NCI-H187 treated with DMSO at 0.1 percent for 48 hours (cell line): ENCODE data around the gene BCL6.
"Not testable (repeated sequence)": the region's sequence is repeated elsewhere in the genome, so short reads cannot be mapped to it uniquely, and the experiment has no call there.

ENCODE experiments used
- DNase-seq: peaks from one replicate; lab custom pipeline; 2025; lab: John Stamatoyannopoulos, UW

The BCL6 gene

DNA sequence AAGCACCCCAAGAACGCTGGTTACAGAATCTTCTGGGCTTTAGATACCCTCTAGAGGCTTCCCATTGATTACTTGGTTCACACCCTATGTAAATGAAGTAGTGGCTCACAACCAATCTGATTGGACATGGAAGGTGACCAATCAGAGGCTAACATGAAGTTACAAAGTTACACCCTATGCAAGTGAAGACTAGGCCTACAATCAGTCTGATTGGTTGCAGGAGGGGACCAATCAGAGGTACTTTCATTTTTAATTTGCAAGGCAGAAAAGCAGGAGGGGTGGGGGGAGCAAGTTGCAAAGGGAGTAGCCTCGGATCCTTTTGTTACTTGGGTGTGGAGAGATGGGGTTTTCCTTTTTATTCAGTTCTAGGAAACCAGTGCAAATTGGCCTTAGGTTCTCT is 31.8 kb downstream of the BCL6 start:
- no peak for DNase-seq

DNA sequence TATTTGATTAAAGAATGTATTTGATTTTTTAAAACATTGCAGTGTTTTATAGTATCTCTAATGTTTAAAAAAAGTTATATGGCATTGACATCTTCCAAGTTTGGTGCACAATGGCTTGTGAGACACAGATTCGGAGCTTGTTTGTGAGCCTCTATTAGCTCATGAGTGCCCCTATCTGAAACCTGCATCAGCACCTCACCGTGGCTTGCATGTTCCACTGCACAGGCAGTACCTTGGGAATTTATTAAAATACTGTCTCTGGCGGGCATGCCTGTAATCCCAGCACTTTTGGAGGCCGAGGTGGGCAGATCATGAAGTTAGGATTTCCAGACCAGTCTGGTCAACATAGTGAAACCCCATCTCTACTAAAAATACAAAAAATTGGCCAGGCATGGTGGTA is 36.1 kb downstream of the BCL6 start:
- no peak for DNase-seq

DNA sequence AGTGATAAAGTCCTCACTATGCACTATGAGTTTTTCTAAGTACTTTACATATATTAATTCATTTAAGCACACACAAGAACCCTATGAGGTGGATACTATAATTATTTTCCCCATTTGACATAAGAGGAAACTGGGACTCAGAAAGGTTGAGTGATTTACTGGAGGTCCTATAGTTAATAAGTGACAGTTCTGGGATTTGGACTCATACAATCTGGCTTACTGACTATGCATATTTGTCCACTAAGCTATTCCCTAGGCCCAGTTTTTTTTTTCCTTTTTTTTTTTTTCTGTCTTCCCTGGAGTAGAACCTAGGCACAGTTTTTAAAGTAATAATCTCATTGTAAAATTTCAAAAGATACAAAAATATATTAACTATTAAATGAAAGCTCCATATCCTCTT is 36.6 kb downstream of the BCL6 start:
- DNase-seq = no peak

DNA sequence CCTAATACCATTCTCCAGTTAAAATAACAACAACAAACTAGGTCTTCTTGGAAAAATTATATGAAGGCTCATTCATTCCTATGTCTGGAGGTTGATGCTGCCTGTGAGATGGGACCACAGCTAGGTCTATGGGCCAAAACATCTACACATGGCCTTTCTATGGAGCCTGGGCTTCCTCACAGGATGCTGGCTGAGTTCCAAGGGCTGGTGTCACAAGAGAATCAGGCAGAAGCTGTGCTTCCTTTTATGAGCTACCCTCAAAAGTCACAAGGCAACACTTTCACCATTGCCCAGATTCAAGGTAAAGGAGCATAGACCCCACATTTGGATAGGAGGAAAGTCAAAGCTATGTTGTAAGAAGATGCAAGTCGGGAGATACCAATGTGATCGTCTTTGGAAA is 38.3 kb downstream of the BCL6 start:
- no peak for DNase-seq

DNA sequence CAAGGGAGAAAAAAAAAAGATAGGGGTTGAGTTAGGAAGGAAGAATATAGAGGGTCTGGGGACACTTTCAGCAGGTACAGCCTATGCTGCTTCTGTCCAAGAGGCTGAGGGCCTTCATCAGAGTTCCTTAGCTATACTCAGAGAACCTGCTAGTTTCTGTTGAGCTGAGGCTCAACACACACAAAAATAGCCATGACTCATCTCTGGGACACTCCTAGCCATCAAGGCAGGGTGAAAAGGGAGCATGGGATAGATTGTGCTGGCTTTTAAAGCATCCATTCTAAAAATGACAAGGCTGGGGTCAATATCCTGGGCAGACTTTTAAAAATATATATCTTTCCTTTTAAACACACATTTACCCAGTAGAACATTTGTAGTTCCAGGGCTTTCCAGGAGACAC is 40.1 kb downstream of the BCL6 start:
- no peak for DNase-seq

DNA sequence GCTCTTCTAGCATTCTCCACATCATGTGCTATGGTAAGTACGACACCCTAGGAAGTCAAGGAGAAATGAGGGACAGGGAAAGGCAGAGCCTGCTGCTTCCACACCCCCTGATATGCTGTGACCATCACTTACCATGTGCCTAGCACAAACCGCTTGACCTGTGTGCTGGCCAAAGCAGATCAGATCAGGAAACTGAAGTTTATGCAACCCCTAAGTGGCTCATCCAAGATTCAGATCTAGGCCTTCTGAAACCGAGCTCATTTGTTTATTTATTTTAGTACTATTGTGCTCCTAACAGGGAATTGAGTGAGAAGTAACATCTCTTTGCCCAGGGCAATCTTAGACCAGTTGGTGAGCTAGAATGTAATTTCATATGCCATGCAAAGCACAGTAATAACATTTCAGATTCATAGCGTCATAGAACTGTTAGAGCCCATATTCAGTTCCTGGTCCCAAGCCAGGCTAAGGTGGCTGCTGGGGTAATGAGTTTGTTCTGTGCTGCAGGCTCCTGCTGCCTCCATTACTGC is 42.7 kb downstream of the BCL6 start, which contains the start of gene RTP2:
Gene RTP2 (minus strand): TSS at position 51 of the 527 bp plus-strand sequence. CDS start 429 bp downstream, outside the sequence.
- DNase-seq = no peak

DNA sequence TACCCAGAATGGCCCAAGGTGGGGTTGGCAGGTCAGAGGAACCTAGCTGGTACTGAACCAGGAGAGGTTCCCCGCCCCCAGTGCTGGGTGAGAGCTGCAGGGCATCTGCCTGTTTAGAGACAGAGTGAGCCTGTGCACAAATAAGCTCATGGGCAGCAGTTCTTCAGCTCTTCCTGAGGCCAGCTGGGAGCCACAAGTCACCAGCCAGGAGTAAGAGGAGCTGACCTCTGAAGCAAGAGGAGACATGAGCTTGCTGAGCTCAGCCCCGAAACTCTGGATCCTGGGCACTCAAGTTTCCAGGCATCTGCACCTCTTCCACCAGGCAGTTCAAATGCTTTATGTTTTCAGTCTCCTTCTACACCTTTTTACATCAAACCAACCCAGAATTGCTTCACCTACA is 45.0 kb downstream of the BCL6 start:
- no peak for DNase-seq

DNA sequence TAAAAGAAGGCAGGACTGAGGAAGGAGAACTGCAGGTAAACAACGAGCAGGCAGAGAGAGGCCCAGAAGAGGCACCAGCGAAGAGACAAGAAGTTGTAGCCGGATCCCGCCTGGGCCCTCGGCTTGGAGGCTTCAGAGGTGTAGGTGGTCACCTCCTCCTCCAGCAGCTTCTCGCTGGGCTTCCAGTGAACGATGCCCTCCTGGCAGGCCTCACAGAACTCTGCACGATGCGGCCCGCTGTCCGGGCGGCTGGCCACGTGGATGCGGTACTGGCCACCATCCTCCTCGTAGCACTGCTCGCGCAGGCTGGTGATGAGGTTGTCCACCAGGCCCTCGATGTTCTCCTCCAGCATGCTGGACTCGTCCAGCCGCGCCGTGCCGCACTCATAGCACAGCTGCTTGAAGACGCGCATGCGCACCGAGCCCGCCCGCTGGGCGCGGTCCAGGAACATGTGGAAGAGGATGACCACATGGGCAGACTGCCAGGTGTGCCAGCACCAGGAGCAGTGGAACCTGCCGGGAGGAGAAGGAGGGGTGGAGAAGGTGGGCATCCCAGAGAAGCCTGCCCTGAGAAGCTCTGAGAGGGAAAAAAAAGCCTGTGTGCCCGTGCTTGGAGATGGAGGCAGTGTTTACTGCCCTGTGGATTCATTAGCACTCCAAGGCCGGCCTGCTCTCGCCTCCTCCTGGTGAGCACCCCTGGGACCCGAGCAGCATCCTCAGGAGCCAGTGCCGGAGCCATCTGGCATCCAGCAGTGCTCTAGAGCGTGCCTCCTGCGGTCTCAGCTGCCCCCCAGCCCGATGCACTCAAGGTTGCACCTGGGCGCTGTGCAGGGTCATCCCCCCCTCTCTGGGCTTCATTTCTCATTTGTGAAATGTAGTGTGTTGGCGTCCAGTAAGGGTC is 46.5 kb downstream of the BCL6 start:
- DNase-seq = no peak

DNA sequence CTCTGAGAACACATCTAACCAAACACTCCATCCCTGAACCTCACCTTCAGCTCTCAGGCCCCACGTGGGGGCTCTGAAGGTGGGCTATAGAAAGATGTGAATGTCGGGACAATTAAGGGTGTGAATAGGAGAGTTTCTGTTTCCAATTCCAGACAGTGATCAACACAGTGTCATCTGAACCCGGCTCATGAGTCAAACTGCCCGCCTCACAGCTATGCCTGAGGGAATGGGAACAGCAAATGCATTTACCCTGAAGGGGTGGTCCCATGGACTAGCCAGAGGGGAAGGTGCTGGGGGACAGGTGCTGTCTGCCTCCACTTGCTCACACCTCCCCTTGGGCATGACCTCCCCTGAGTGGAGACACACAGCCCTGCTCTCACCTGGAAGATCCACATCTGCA is 49.2 kb downstream of the BCL6 start:
- DNase-seq = no peak

DNA sequence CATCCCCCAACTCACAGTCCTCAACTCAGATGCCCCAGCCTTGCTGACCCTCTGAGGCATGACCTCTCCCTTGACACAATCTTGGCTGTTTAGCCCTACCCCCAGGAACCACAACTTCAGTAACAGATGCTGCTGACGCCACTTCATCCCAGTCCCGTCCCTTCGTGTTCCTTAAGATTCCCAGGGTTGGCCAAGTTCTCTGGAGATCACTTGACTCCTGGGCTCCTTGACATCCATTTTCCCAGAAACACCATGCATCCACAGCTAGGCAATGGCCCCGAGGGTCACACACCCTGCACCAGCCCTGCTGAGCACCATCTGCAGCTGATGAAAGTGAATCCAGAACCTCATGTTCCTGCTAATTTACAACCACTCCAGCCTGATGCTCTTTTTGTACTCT is 49.8 kb downstream of the BCL6 start:
- DNase-seq = no peak

DNA sequence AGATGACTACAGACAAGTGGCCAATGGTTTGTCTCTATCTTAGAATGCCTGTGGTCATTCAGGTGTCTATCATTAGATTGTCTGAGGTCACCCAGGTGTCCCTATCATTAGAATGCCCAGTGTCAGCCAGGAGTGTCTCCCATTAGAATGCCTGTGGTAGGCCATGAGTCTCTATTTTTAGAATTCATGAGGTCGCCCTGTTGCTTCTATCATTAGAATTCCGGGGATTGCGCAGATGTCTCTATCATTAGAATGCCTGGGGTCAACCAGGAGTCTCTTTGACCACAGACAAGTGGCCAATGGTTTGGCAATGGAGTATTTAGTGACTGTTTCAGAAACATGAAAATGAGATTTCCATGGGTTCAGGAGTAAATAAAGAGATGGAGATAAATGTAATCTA is 50.5 kb downstream of the BCL6 start:
- no peak for DNase-seq

DNA sequence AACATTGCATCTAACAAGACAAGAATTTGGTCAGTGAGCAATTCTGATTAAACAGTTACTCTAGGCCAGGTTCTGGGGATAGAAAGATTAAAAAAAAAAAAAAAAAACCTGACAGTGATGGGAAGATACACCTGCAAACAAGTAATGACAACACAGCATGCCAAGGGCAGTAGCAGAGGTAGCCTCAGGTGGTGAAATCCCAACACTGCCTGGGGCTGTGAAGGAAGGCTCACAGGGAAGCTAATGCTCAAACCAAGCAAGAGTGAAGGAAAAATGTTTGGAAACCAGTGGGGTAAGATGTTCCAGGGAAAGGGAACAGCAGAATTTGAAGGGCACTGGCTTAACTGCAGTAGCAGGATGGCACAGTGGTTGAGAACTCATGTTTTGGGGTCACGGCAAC is 51.8 kb downstream of the BCL6 start:
- DNase-seq = no peak

DNA sequence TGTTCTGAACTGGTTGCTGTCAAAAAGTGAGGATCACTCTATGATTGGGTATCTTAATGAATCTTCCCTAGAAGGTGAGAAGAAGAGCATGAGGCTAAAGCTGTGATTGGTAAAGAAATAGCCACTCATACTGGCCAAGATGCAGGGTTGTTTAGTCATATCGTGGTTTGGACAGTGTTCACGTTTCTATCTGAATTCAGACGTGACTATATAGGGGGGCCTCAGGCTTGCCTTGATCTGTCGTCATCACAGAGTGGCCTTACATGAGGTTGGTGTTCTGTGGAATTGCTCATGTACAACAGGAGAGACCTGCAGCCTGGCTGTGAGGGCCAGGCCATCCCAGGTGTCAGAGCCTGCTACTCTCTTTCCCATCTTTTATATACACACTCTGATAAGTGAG is 55.3 kb downstream of the BCL6 start:
- no peak for DNase-seq

DNA sequence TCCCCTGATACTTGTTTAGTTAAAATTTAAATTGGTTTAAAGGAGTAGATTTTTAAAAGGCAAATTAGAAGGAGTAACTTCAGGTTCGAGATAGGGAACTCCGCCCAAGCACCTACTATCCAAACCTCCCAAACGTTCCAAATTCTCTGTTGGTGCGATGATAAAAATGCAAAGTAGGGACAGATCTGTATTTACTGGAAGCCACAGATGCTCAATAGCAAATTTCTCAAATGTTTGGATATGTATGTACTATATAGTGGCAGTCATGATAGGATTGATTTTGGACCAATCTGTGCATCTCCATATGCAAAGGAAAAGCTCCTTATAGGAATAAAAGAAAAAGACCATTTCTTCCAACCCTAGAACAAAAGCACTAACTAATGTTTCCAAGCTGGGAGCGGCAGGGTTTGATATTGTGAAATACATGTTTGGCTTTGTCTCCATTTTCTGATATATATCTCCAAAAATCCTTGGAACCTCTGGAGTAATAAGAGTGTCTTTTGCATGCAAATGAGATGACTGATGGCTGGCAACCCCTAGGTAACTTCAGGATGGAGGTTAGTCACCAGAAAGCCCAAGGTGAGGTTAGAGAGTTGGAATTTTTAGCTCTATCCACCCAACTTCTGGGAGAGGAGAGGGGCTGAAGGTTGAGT is 58.5 kb downstream of the BCL6 start:
- DNase-seq = no peak

DNA sequence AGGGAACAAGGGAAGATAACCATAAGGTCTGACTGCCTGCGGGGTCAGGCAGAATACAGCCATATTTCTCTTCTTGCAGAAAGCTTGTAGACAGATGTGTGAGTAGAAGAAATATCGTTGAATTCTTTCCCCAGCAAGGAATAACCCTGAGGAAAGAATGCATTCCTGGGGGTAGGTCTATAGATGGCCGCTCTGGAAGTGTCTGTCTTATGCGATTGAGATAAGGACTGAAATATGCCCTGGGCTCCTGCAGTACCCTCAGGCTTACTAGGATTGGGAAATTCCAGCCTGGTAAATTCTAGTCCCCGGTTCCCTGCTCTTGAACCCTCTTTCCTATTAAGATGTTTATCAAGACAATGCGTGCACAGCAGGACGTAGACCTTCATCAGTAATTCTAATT is 59.3 kb downstream of the BCL6 start:
- DNase-seq = no peak

DNA sequence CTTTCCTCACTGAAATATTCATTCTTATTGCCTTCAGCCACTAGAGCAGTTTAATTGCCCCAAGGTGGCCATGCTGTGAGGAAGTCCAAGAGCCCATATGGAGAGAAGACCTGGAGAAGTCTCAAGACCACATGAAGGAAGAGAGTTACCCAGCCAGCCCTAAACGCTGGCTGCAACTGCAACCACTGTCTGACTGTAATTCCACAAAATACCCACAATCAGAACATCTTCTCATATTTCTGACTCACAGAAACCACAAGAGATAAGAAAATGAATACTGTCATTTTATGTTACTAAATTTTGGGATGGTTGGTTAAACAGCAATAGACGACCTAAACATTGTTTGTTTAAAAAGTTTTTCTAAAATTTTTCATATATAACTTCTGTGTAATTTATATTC is 60.4 kb downstream of the BCL6 start:
- no peak for DNase-seq

DNA sequence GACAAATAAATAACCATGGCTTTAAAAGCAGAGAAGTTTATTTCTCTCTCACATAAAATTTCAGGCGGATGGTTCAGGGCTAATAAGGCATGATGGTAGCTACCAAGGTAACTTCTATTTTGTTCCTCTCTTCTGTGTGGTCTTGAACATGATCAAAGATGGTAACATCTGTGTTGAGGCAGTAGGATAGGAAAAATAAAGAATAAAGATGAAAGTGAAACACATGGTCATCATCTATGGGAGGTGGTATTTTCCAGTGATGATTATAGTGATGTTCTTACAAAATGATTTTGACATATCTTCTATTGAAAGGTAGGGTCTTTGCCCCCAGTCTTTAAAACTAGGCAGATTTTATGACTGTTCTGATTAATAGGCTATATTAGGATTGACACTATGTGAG is 60.8 kb downstream of the BCL6 start:
- no peak for DNase-seq

DNA sequence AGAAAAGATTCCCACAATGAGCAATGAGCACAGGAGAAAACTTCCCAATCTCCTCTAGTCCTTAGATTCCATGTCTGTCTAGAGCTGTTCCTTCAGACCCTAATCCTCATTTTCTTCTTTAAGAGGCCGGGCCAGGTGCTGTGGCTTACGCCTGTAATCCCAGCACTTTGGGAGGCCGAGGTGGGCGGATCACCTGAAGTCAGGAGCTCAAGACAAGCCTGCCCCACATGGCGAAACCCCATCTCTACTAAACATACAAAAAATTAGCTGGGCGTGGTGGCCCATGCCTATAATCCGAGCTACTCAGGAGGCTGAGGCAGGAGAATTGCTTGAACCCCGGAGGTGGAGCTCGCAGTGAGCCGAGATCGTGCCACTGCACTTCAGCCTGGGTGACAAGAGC is 63.5 kb downstream of the BCL6 start:
- DNase-seq = not testable (repeated sequence)

DNA sequence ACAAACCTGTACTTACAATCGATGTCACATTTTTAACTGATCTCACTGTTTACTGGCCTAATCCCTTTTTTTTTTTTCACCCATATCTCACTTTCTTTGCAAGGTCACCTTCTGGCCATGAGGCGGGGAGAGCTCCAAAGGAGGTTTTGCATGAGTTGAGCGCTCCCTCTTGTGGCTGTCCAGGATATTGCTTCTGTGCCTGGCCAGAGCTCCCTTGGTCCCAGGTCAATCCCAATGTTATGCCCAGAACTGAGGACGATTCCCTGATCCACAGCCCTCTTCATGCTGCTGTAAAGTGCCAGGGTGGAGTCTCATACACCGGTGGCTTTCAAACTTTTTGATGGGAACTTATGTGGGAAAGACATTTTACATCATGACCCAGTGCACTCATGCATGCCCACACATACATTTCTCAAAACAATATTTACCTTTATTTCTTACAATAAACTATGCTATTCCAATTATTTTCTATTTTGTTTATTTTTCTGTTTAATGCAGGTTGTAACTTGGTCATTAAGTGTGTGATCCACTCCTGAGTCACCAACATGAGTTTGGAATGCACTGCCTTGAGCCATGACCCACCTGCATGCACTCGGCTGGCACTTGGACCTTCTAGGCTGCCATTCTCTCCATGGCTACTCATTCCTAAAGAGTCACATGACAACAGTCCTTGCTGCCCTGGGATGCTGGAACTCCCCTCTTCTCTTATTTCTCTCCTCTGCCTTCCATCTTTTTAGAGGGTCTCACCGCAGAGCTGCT is 65.5 kb downstream of the BCL6 start:
- DNase-seq = peak; percentile 16

DNA sequence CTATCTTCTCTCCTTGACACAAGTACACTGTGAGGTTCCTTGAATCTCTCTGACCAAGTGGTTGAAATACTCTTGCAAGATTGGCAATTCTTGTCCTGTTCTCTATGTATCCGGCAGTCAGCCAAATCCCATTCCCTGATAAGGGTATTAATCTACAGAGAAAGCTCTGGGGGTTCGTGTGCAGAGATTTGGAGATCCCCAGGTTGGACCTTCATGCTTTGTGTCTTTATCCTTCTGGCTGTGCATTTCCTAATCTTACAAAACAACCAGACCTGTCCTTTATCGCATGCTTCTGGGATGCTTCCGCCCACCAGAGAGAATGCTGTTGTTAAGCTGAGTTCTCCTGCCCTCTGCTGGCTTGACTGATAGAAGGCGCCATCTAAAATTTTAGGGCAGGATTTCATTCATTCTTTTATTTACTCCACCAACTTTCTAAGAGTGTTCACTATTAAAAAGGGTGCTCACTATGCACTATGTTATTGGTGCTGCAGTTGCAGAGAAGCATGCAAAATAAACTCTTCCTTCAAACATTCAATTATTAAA is 66.5 kb downstream of the BCL6 start:
- DNase-seq = peak; percentile 6

DNA sequence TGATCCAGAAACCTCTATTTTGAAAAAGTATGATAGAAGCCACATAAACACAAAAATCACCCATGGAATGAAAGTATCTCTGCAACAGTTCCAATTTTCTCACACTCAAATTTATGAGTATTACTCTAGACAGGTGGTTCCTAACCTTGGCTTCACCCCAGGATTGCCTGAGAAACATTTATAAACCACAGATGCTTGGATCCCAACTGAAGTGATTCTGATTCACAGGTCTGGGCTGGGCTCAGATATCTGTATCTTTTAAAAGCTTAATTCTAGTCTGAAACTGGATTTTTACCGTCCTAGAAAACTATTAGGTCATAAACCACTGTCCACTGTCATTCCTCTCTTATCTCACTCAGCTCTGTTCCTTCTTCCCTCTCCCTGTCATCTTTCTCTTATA is 67.7 kb downstream of the BCL6 start:
- no peak for DNase-seq

DNA sequence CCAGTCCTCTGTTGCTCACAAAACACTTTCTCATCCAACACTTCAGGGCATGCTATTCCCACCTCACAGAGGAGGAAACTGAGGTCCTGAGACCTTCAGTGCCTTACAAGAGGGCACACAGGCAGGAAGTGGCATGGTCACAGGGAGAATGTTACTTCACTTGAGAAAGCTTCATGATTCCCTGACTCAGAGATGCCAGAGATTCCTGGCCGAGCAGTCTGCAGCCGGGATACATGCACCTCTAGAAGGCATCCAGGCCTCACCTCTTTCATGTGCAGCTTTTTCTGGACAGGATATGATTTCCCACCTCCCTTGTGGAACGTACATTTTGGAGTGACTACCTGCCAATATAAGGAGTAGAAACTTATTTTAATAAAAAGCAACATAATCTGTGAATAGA is 72.3 kb downstream of the BCL6 start:
- DNase-seq = no peak
